ENCODE results near the gene TOR2A. TPM values are rescaled to one million over a fixed set of nuclear protein-coding genes. Genes with fewer than 3 reads are reported as not detected.

The TOR2A gene
- total RNA-seq, 4 donors from 2014 or later: 10.7 to 12.5 (median 11.5) TPM

- H3K4me3 ChIP-seq: no peak overlapping the region
- H3K27ac ChIP-seq: no peak overlapping the region
- H3K4me1 ChIP-seq: peaks cover 5 to 39% (median 8%) of the 10 kb centered on the region in 3 donors
- DNase-seq: no peak
- no peaks in the 10 kb centered on the region for H3K9me3 ChIP-seq
- no peak for TF ChIP-seq POLR2A (IDR thresholded peaks at IDR 0.05)
- TF ChIP-seq, protein P1, sequence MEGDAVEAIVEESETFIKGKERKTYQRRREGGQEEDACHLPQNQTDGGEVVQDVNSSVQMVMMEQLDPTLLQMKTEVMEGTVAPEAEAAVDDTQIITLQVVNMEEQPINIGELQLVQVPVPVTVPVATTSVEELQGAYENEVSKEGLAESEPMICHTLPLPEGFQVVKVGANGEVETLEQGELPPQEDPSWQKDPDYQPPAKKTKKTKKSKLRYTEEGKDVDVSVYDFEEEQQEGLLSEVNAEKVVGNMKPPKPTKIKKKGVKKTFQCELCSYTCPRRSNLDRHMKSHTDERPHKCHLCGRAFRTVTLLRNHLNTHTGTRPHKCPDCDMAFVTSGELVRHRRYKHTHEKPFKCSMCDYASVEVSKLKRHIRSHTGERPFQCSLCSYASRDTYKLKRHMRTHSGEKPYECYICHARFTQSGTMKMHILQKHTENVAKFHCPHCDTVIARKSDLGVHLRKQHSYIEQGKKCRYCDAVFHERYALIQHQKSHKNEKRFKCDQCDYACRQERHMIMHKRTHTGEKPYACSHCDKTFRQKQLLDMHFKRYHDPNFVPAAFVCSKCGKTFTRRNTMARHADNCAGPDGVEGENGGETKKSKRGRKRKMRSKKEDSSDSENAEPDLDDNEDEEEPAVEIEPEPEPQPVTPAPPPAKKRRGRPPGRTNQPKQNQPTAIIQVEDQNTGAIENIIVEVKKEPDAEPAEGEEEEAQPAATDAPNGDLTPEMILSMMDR (IDR thresholded peaks at IDR 0.05): no peak
- WGBS, 2 donors: 89 to 95% methylated on average over 2 to 3 of the region's 3 CpGs
- peaks cover 5 to 62% (median 12%) of the 10 kb centered on the region in 4 donors for H3K27me3 ChIP-seq
- intact Hi-C loops (cut with DNase I): no loop called here
- H3K36me3 ChIP-seq: peaks cover 0 to under 1% (median 0%) of the 10 kb centered on the region in 3 donors
Measured at GRCh38 chr9:127756233-127756632, 21.1 kb upstream of the TOR2A start.

GRCh38 chr9:127755061-127756060, 20.3 kb upstream of the TOR2A start:
- H3K36me3 ChIP-seq: peaks cover 0 to 9% (median 0%) of the 10 kb centered on the region in 3 donors
- H3K27me3 ChIP-seq: peaks cover 5 to 63% (median 12%) of the 10 kb centered on the region in 4 donors
- WGBS, 2 donors: 63 to 69% methylated on average over 4 to 9 of the region's 61 CpGs
- DNase-seq: no peak
- peaks cover 5 to 30% (median 8%) of the 10 kb centered on the region in 3 donors for H3K4me1 ChIP-seq
- TF ChIP-seq, protein P1 (IDR thresholded peaks at IDR 0.05): no peak
- TF ChIP-seq POLR2A (IDR thresholded peaks at IDR 0.05): no peak
- peak overlapping the region in 2 of 4 donors; percentile 4 to 6 for H3K4me3 ChIP-seq
- no peaks in the 10 kb centered on the region for H3K9me3 ChIP-seq
- H3K27ac ChIP-seq: peak overlapping the region in 1 of 4 donors; percentile 26
- intact Hi-C loops (cut with DNase I): no loop called here

- Histone ChIP-seq H3K9me3 (no peaks in the 10 kb centered on the region), H3K4me1 (peaks cover 5 to 28% (median 8%) of the 10 kb centered on the region in 3 donors), H3K36me3 (peaks cover 0 to 19% (median 0%) of the 10 kb centered on the region in 3 donors), H3K27me3 (peaks cover 5 to 63% (median 12%) of the 10 kb centered on the region in 4 donors), H3K4me3 (peak overlapping the region in 2 of 4 donors; percentile 4 to 6), H3K27ac (no peak overlapping the region)
- DNase-seq: no peak
- no peak for TF ChIP-seq POLR2A (IDR thresholded peaks at IDR 0.05)
- TF ChIP-seq, protein P1 (IDR thresholded peaks at IDR 0.05): no peak
- intact Hi-C loops (cut with DNase I): no loop called here
- 60% methylated on average over 1 of the region's 86 CpGs; no CpG with 5 or more reads in 1 of the 2 donors for WGBS, 2 donors
Measured at GRCh38 chr9:127754099-127755060, 19.3 kb upstream of the TOR2A start.

- Histone ChIP-seq H3K9me3 (no peaks in the 10 kb centered on the region), H3K4me3 (no peak overlapping the region), H3K27me3 (peaks cover 5 to 63% (median 12%) of the 10 kb centered on the region in 4 donors), H3K4me1 (peaks cover 5 to 28% (median 8%) of the 10 kb centered on the region in 3 donors), H3K27ac (no peak overlapping the region), H3K36me3 (peaks cover 0 to 26% (median 0%) of the 10 kb centered on the region in 3 donors)
- 63 to 75% methylated on average over 4 to 5 of the region's 8 CpGs for WGBS, 2 donors
- intact Hi-C loops (cut with DNase I): no loop called here
- no peak for TF ChIP-seq POLR2A (IDR thresholded peaks at IDR 0.05)
- TF ChIP-seq, protein P1 (IDR thresholded peaks at IDR 0.05): no peak
- no peak for DNase-seq
Measured at GRCh38 chr9:127753622-127754021, 18.5 kb upstream of the TOR2A start.

Data from esophagus squamous epithelium (tissue), 5 donors.